GM12875 (cell line): ENCODE measurements around the gene RANBP9.

Experiments used
- H3K4me3 ChIP-seq: one replicate; pipeline ENCODE4 v1.5.1; 2011; ENCODE audit warnings: low read depth, low read length, control low read depth
- TF ChIP-seq, protein P1 (sequence below): IDR thresholded peaks from 2 replicates; pipeline ENCODE4 v1.5.1; 2011; ENCODE audit warnings: low read depth, mild to moderate bottlenecking, control low read depth, inconsistent platforms, low read length, moderate library complexity, borderline replicate concordance; ENCODE audit not compliant: insufficient read depth

The RANBP9 gene

DNA sequence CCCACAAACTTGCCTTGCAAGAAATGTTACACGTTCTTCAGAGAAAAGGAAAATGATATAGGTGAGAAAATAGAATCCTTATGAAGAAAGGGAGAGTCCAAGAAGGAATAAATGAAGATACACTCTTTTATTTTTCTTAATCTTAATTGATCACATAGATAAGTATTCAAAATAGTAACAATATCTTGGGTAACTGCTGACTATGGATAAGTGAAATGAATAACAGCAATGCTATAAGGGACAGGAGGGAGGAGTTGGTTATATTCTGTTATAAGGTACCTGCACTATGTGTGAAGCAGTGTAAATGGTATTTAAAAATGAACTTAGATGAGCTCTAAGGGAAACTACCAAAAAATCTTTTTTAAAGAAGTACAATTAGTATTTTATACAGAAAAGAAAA is 38.3 kb downstream of the RANBP9 start:
- no peak overlapping the region for H3K4me3 ChIP-seq
- TF ChIP-seq, protein P1, sequence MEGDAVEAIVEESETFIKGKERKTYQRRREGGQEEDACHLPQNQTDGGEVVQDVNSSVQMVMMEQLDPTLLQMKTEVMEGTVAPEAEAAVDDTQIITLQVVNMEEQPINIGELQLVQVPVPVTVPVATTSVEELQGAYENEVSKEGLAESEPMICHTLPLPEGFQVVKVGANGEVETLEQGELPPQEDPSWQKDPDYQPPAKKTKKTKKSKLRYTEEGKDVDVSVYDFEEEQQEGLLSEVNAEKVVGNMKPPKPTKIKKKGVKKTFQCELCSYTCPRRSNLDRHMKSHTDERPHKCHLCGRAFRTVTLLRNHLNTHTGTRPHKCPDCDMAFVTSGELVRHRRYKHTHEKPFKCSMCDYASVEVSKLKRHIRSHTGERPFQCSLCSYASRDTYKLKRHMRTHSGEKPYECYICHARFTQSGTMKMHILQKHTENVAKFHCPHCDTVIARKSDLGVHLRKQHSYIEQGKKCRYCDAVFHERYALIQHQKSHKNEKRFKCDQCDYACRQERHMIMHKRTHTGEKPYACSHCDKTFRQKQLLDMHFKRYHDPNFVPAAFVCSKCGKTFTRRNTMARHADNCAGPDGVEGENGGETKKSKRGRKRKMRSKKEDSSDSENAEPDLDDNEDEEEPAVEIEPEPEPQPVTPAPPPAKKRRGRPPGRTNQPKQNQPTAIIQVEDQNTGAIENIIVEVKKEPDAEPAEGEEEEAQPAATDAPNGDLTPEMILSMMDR = no peak

DNA sequence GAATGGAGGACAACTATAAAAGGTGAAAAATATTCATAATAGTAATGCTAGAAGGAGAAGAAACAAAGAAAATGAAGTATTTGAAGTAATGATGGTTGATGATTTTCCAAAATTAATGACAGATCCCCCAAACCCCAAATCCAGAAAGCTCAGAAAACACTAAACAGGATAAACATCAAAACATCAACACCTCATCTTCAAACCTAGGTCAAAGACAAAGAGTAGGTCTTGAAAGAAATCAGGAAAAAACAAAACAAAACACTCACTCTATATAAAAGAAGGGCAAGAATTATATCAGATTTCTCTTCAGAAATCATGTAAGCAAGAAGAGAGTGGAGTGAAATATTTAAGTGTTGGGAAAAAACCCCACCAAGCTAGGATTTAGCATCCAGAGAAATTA is 38.7 kb downstream of the RANBP9 start:
- TF ChIP-seq, protein P1 = no peak
- H3K4me3 ChIP-seq = no peak overlapping the region

DNA sequence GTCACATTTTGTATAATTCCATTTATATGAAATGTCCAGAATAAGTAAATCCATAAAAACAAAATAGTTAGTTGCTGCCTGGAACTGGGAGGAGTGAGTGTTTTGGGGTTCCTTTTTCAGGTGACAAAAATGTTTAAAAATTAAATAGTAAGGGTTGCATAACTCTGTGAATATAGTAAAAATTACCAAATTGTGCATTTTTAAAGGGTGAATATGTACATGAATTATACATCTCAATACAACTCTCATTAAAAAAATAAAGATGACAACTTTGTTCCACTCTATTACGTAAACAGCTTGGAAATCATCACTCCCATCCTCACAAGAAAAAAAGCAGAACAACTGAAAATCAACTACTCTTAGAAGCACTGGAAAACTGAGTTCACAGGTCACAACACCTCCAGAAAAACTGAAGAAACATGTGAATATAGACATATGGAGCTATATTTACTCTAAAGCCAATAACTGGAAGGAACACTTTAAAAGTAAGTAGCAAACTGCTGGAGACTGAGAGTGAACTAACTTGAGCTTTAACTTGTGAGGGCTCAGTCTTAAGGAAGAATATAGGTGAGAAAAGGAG is 40.0 kb downstream of the RANBP9 start:
- TF ChIP-seq, protein P1 = no peak
- H3K4me3 ChIP-seq = no peak overlapping the region

DNA sequence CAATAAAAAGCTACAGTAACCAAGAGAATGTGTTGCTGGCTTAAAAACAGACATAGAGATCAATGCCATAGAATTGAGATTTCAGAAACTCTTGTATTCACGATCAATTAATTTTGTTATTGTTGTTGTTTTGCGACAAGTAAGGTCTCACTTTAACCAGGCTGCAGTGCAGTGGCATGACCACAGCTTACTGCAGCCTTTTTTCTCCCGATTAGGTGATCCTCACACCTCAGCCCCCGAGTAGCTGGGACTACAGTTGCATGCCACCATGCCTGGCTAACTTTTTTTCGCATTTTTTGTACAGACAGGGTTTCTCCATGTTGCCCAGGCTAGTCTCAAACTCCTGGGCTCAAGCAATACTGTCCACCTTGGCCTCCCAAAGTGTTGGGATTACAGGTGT is 42.2 kb downstream of the RANBP9 start:
- TF ChIP-seq, protein P1 = no peak
- H3K4me3 ChIP-seq = no peak overlapping the region

DNA sequence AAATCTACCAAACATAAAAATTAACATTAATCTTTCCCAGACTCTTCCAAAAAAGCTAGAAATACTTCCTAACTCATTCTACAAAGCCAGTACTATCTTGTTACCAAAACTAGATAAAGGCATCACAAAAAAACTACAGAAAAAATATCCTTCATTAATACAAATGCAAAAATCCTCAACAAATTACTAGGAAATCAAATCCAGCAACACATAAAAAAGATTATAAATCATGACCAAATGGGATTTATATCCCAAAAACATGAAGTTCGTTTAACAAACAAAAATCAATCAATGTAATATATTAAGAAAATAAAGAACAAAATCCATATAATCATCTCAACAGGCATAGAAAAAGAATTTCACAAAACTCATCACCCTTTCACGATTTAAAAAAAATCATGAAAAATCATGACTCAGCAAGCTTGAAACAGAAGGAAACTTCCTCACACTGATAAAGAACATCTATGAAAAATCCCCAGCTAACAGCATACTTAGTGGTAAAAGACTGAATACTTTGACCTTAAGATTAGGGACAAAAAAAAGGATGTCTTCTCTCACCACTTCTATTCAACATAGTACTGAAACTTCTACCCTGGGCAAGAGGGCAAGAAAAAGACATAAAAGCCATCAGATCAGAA is 43.2 kb downstream of the RANBP9 start:
- TF ChIP-seq, protein P1 = no peak

DNA sequence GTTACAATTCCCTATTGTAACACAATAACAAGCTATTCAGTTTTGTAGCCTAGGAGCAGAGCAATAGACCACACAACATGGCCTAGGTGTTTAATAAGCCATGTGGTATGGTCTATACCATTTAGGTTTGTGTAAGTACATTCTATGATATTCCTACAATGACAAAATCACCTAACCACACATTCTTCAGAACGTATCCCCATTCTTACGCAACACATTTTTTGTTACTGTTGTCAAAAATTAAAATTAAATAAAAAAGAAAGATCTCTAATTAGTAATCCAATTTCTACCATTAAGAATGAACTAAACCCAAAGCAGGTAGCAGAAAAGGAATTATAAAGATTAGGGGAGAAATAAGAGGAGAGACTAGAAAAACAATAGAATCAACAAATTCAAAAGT is 44.0 kb downstream of the RANBP9 start:
- TF ChIP-seq, protein P1 = no peak

More for the DNA sequence above, 43.2 kb downstream of the RANBP9 start:
- H3K4me3 ChIP-seq = no peak overlapping the region

More for the DNA sequence above, 44.0 kb downstream of the RANBP9 start:
- H3K4me3 ChIP-seq = no peak overlapping the region
